G401.6 (cell line): ENCODE measurements around the gene NT5C1A.

Experiments
- FAIRE-seq: peaks from 2 replicates; lab custom pipeline; 2012; peaks lifted over from hg19 to GRCh38; lab: Jason Lieb, UNC

Gene NT5C1A

GRCh38 chr1:39635871-39636210 lies 36.1 kb downstream of the NT5C1A start:
- no peak for FAIRE-seq

DNA sequence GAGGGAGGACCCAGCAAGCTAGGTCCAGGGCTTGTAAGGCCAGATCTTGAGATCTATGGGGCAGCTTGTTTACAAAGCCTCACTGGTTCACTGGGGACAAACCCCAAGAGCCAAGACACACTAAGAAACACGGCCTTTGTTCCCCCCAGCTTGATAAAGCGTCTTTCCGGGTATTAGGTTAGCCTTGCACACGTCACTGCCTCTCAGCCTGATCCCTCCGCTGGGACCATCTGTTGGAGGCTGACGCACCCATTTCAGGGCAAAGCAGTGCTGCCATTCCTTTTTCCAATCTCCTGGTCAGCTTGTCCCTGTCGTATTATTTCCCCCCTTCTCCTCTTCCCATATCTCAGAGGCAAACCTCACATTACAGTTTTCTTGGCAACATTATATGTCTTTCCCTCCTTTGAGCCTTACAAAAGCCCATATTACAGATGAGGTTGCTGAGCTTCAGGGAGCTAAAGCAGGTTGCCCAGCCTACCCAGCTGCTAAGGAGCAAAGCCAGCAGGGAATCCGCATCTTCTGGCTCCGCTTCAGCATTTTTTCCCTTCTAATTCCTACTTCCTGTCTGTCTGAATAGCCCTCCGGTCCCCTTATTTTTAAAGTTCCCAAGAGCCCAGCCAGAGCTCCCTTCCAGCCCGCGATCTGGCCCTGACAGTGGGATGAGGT lies 36.6 kb downstream of the NT5C1A start:
- FAIRE-seq = no peak

- no peak for FAIRE-seq
These were observed 38.5 kb downstream of the NT5C1A start for GRCh38 chr1:39633422-39633821.

DNA sequence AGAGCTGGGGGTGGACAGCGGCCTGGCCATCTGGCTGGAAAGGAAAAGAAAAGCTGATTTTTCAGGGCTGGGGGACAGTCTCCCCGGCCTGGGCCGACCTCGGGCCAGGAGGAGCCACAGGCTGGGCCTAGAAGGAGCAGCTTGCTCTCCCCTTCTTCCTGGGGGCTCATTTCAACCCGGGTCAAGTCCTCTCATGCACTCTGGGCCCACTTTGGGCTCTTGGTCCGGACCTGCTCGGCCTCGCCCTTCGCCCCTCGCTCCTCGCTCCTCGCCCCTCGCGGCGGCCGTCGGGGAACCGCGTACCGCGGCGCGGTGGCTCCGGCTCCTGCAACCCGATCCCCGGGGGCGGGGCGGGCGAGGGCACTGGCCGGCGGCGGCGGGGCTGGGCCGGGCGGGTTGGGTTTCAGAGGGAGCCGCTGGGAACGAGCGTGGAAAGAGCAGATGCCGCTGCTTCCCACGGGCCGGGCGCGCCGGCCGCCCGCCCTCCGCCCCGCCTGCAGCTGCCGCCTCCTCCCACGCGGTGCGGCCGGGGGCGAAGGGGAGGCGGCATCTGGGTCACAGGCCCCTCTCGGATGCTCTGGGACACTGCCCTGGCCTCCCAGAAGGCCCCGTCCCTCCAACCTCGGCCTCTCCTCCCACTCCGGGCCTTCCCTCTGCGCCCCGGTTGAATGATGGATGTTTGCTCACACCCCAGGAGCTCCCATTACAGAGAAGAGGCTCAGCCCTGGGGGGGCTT lies 39.1 kb downstream of the NT5C1A start:
- FAIRE-seq = no peak

GRCh38 chr1:39632323-39632681 lies 39.6 kb downstream of the NT5C1A start:
- FAIRE-seq = no peak

DNA sequence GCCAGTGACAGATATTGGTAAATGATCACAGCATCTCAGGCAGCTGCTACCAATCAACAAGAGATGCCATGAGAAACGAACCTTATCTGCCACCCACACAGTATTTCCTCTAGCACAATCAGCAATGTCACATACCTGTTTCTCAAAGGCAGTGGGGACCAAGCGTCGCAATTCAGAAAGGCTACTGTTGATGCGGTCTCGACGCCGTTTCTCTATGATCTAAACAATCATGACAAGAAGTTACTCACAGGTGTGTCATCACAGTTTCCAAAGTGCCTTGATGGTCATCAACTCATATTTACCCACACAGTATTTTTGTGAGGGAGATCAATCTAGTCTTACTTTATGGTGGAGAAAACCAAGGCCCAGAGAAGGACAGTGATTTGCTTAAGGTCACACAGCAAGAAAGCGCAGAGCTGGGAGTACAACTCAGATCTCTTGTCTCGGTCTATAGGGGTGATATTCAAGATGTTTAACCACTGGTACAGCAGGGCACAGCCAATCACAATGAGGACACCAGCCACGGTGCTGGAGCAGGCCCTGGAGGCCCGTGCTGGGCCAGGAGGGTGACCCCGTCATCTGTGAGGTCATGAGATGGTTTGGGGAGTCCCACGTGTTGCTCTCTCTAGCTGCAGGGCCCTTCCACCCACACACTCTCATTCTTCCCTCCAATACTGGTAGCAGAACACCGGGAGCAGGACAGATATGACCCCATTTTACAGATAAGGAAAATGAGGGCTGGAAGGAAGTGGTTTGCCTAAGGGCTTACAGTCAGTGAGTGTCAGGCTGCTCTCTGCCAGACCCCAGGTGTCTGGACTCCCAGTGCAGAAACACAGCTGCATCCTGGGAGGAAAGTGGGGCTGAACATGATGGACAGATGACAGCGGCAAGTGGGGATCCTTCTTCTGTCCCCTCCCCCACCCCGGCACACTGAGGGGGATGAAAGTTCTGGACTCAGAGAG lies 40.3 kb downstream of the NT5C1A start:
- FAIRE-seq = no peak

GRCh38 chr1:39628807-39629350 lies 43.0 kb downstream of the NT5C1A start:
- no peak for FAIRE-seq

DNA sequence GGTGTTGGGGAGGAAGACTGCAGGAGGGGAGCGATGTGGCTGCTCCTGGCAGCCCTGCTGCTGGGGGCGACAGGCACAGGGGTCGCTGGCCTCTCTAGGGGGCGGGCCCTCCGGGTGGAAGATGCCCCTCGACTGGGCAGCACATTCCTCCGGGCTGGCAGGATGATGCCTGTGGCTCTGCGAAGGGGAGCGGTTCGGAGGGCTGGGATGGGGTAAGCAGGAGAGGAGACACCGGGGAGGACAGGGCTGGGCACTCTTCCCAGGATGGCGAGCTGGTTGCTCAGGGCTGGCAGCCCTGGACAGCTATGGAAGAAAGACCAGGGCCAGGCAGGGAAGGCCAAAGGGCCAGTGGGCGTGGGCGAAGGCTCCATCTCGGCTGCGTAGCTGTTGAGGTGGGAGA lies 45.3 kb downstream of the NT5C1A start:
- no peak for FAIRE-seq

GRCh38 chr1:39625462-39626273 lies 46.2 kb downstream of the NT5C1A start:
- FAIRE-seq = no peak

DNA sequence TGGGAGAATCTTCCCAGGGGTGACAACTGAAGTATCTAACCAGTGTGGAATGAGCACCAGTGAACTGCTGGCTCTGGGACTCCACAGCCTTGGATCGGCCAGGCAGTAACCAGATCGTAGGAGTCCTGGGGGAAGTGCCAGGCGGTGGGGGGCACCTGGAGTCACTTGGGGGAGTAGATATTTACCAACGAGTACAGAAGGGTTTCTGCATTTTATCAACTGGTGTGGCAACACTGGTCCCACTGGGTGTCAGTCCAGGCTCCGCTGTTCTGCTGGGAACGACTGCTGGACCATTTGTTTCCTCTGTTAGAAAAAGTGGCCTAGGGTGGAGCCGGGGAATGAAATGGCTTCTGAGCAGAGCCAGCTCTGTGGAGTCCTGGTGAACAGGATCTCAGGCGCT lies 46.9 kb downstream of the NT5C1A start:
- FAIRE-seq = no peak

GRCh38 chr1:39623053-39623452 lies 48.9 kb downstream of the NT5C1A start:
- FAIRE-seq = no peak

DNA sequence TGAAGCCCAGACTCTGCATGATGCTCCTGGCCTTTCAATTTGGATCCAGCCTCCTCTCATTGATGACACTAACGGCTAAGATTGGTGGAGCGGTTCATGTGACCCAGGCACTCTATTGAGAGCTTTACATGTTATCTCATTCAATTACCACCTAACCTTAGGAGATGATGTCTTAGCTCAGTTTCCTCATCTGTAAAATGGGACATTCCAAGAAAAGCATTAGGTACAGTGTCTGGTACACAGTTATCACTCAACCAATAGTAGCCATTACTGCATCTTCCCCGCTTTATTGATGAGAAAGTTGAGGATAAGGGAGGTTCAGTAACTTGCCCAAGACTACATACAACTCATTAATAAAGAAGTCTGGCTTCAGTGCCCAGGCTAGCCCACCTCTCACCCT lies 49.5 kb downstream of the NT5C1A start:
- FAIRE-seq = no peak

DNA sequence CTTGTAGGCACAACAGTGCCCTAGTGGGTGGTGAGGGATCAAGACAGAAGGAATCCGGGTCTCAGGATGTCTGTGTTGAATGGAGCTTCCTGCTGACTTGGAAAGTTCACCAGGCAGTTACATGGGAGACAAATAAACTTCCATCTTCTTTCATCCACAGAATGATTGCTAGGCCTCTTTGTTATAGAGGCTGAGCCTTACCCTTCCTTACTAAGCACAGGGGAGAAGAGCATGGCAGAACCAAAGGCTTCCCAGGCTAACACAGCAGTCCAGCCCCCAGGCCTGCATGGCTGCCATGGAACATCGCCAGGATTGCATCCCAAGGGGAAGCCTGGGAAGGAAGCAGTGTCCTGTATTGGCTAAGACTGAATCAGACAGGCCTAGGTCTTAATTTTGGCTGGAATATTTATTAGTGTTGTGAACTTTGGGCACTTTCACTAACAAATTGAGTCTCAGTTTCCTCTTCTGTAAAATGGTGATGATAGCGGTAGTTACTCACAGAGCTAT lies 51.2 kb downstream of the NT5C1A start:
- no peak for FAIRE-seq

GRCh38 chr1:39617488-39618049 lies 54.3 kb downstream of the NT5C1A start:
- no peak for FAIRE-seq

DNA sequence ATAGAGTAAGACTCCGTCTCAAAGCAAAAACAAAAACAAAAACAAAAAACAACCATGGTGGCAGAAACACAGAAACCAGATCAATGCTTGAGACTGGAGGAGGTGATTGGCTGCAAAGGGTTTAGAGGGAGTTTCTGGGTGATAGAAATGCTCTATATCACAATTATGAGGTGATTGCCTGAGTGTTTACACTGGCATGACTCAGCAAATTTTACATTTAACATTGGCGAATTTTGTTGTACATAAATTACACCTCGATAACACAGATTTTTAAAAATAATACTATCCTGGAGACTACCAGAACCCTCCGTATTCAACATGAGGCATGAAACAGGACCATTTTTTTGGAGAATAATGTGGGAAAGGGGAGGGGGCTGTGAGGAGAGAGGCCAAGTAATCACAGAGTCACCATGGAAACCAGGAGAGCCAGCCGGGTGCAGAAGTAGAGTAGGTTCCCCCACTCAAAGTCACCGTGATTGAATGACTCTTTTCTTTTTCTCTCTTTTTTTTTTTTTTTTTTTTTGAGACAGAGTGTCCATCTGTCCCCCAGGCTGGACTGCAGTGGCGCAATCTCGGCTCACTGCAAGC lies 56.7 kb downstream of the NT5C1A start:
- FAIRE-seq = no peak

DNA sequence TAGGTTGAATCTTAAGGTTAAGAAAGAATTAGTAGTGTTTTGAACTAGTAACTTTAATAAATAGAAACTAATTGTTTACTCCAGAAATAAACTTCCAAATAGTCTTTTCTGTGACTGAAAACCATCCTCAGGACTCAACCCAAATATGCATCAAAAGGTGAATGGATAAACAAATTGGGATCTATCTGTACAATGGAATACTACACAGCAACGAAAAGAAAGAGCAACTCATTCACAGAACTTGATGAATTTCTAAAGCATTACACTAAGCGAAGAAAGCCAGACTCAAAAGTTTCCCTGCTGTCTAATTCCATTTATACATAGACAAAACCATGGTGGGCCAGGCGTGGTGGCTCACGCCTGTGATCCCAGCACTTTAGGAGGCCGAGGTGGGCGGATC lies 57.4 kb downstream of the NT5C1A start:
- FAIRE-seq = no peak

- no peak for FAIRE-seq
These were observed 58.7 kb downstream of the NT5C1A start for GRCh38 chr1:39613250-39613649.

GRCh38 chr1:39609618-39610331 lies 62.1 kb downstream of the NT5C1A start:
- FAIRE-seq = no peak
